H1 (cell line): ENCODE results near the gene CD58. TPM values are rescaled to one million over a fixed set of nuclear protein-coding genes. Genes with fewer than 3 reads are reported as not detected.

ENCODE experiments used
- CTCF ChIA-PET: fragments of 300-600 bp; sonication (Branson Sonifier 250); formaldehyde crosslinking; loops from one replicate; lab custom pipeline; 2021; ENCODE audit not compliant: partially characterized antibody; lab: Charles Lee
- POLR2A ChIA-PET: fragments of 300-600 bp; sonication (Branson Sonifier 250); formaldehyde crosslinking; loops from one replicate; lab custom pipeline; 2021; ENCODE audit warnings: inconsistent platforms; ENCODE audit not compliant: partially characterized antibody; lab: Charles Lee
- DNase-seq, 2 experiments: peaks; one replicate each; pipeline versions ENCODE4 v3.0.0 to v3.0.0-alpha.2; 2010 to 2022; ENCODE audit warnings: low spot score in 2 of 2, low read depth in 1 of 2, mixed read lengths in 1 of 2
- FAIRE-seq: peaks from 2 replicates; lab custom pipeline; 2011; peaks lifted over from hg19 to GRCh38; lab: Jason Lieb, UNC
- H2AFZ ChIP-seq: 2 replicates; pipeline ENCODE4 v1.8.1; 2012; ENCODE audit warnings: low read length, inconsistent platforms
- H2AK5ac ChIP-seq: 2 replicates; pipeline ENCODE4 v1.6.1; 2013; ENCODE audit warnings: low read depth, low read length
- H2BK120ac ChIP-seq: replicated peaks from 2 replicates; pipeline ENCODE3; 2013; ENCODE audit warnings: low read depth, low read length, inconsistent platforms
- H2BK12ac ChIP-seq: 2 replicates; pipeline ENCODE4 v1.6.1; 2013; ENCODE audit warnings: low read depth, low read length
- H2BK15ac ChIP-seq: 2 replicates; pipeline ENCODE4 v1.6.1; 2013; ENCODE audit warnings: low read length
- H2BK20ac ChIP-seq: 2 replicates; pipeline ENCODE4 v1.6.1; 2013; ENCODE audit warnings: low read length
- H2BK5ac ChIP-seq: 2 replicates; pipeline ENCODE4 v1.6.1; 2013; ENCODE audit warnings: low read depth, low read length
- H3K14ac ChIP-seq: 2 replicates; pipeline ENCODE4 v1.6.1; 2013; ENCODE audit warnings: inconsistent platforms; ENCODE audit not compliant: insufficient read length
- H3K18ac ChIP-seq: 2 replicates; pipeline ENCODE4 v1.6.1; 2013; ENCODE audit warnings: low read length; ENCODE audit errors: extremely low read depth
- H3K23ac ChIP-seq: 2 replicates; pipeline ENCODE4 v1.6.1; 2013; ENCODE audit warnings: inconsistent platforms; ENCODE audit not compliant: insufficient read length
- H3K23me2 ChIP-seq: 2 replicates; pipeline ENCODE4 v1.6.1; 2013; ENCODE audit warnings: low read depth, low read length
- H3K27ac ChIP-seq: 2 replicates; pipeline ENCODE4 v1.6.1; 2011; ENCODE audit warnings: low read depth, low read length, inconsistent platforms
- H3K27me3 ChIP-seq, 4 experiments: replicated peaks in 1 of 4; 1 replicate in 1 of 4; 2 replicates in 3 of 4; pipeline versions ENCODE4 v1.6.1 to v1.8.1; 2011 to 2013; ENCODE audit warnings: low read length in 3 of 4, mild to moderate bottlenecking in 3 of 4, inconsistent platforms in 2 of 4, mixed read lengths in 2 of 4, moderate library complexity in 1 of 4; ENCODE audit not compliant: control insufficient read depth in 3 of 4, insufficient read depth in 3 of 4; ENCODE audit errors: extremely low read depth in 1 of 4
- H3K36me3 ChIP-seq, 4 experiments: 2 replicates each; pipeline versions ENCODE4 v1.6.1 to v1.8.1; 2011 to 2013; ENCODE audit warnings: mild to moderate bottlenecking in 4 of 4, low read length in 3 of 4, moderate library complexity in 2 of 4, control low read depth in 1 of 4, inconsistent platforms in 1 of 4; ENCODE audit not compliant: insufficient read depth in 4 of 4, control insufficient read depth in 2 of 4
- H3K4ac ChIP-seq: replicated peaks from 2 replicates; pipeline ENCODE3; 2013; ENCODE audit warnings: low read length, low read depth, mixed read lengths, inconsistent platforms; ENCODE audit not compliant: insufficient read length
- H3K4me1 ChIP-seq, 4 experiments: replicated peaks in 1 of 4; 1 replicate in 1 of 4; 2 replicates in 3 of 4; pipeline versions ENCODE4 v1.6.1 to v1.8.1; 2011 to 2013; ENCODE audit warnings: low read length in 3 of 4, inconsistent platforms in 2 of 4, mixed read lengths in 1 of 4; ENCODE audit not compliant: insufficient read depth in 4 of 4, control insufficient read depth in 3 of 4
- H3K4me2 ChIP-seq, 2 experiments: 2 replicates each; pipeline versions ENCODE4 v1.6.1 to v1.8.1; 2011 to 2013; ENCODE audit warnings: low read depth in 2 of 2, low read length in 2 of 2, control low read depth in 1 of 2, inconsistent platforms in 1 of 2, mild to moderate bottlenecking in 1 of 2; ENCODE audit not compliant: insufficient read depth in 1 of 2
- H3K4me3 ChIP-seq, 4 experiments: fragments of 200-600, 300-600 bp in 1 of 4; sonication (generic), shearing (Covaris generic), sonication (Bioruptor Twin) in 1 of 4; 2 replicates each; pipeline versions ENCODE4 v1.5.1 to v1.8.1; 2011 to 2016; ENCODE audit warnings: low read length in 4 of 4, low read depth in 3 of 4, control low read depth in 2 of 4, inconsistent platforms in 2 of 4, mild to moderate bottlenecking in 2 of 4, mixed read lengths in 1 of 4, moderate library complexity in 1 of 4; ENCODE audit not compliant: insufficient read depth in 2 of 4; ENCODE audit errors: extremely low read depth in 1 of 4
- H3K56ac ChIP-seq: replicated peaks from 2 replicates; pipeline ENCODE3; 2013; ENCODE audit warnings: low read depth, mild to moderate bottlenecking, mixed read lengths, low read length, inconsistent platforms; ENCODE audit not compliant: insufficient read length
- H3K79me1 ChIP-seq: 2 replicates; pipeline ENCODE4 v1.6.1; 2013; ENCODE audit warnings: low read depth, low read length, control low read depth
- H3K79me2 ChIP-seq, 2 experiments: 2 replicates each; pipeline versions ENCODE4 v1.6.1 to v1.8.1; 2012 to 2013; ENCODE audit warnings: low read length in 2 of 2, mild to moderate bottlenecking in 2 of 2, inconsistent platforms in 1 of 2; ENCODE audit not compliant: insufficient read depth in 2 of 2, control insufficient read depth in 1 of 2
- H3K9ac ChIP-seq, 4 experiments: replicated peaks in 1 of 4; 1 replicate in 1 of 4; 2 replicates in 3 of 4; pipeline versions ENCODE4 v1.6.1 to v1.8.1; 2011 to 2013; ENCODE audit warnings: low read depth in 3 of 4, low read length in 3 of 4, control low read depth in 2 of 4, mild to moderate bottlenecking in 2 of 4, moderate library complexity in 2 of 4, inconsistent platforms in 1 of 4; ENCODE audit errors: extremely low read depth in 1 of 4
- H3K9me3 ChIP-seq, 2 experiments: 2 replicates each; pipeline versions ENCODE4 v1.6.1 to v1.8.1; 2012 to 2013; ENCODE audit warnings: mild to moderate bottlenecking in 2 of 2, moderate library complexity in 2 of 2, control low read depth in 1 of 2, inconsistent platforms in 1 of 2, low read depth in 1 of 2, low read length in 1 of 2, mixed read lengths in 1 of 2; ENCODE audit not compliant: insufficient read depth in 2 of 2
- H4K20me1 ChIP-seq, 2 experiments: replicated peaks in 1 of 2; 2 replicates each; pipeline versions ENCODE3 to v1.8.1; 2011 to 2013; ENCODE audit warnings: inconsistent platforms in 2 of 2, low read length in 2 of 2, mild to moderate bottlenecking in 1 of 2; ENCODE audit not compliant: insufficient read depth in 2 of 2, control insufficient read depth in 1 of 2
- H4K5ac ChIP-seq: 2 replicates; pipeline ENCODE4 v1.6.1; 2013; ENCODE audit warnings: low read length, low read depth, mixed read lengths, inconsistent platforms; ENCODE audit not compliant: insufficient read length
- H4K8ac ChIP-seq: 2 replicates; pipeline ENCODE4 v1.8.0; 2013; ENCODE audit warnings: mild to moderate bottlenecking, moderate library complexity, low read length, inconsistent platforms; ENCODE audit not compliant: insufficient read depth; ENCODE audit errors: extremely low read depth
- H4K91ac ChIP-seq: replicated peaks from 2 replicates; pipeline ENCODE3; 2013; ENCODE audit warnings: low read length, mixed read lengths, inconsistent platforms; ENCODE audit not compliant: insufficient read length
- EGR1 ChIP-seq: IDR thresholded peaks from 2 replicates; pipeline ENCODE4 v1.6.1; 2011; ENCODE audit warnings: low read depth, low read length, borderline replicate concordance
- GABPA ChIP-seq: IDR thresholded peaks from 2 replicates; pipeline ENCODE4 v1.6.1; 2011; ENCODE audit warnings: mild to moderate bottlenecking, low read length, moderate library complexity, borderline replicate concordance; ENCODE audit not compliant: insufficient read depth
- GTF2F1 ChIP-seq: IDR thresholded peaks from 2 replicates; pipeline ENCODE4 v1.6.1; 2012; ENCODE audit warnings: low read depth, low read length, improper control_type of control experiment, borderline replicate concordance
- HDAC6 ChIP-seq: IDR thresholded peaks from one replicate; pipeline ENCODE4 v1.7.1; 2012; ENCODE audit warnings: low read depth, mild to moderate bottlenecking, inconsistent platforms, low read length, moderate library complexity
- JUN ChIP-seq: IDR thresholded peaks from 2 replicates; pipeline ENCODE4 v1.6.1; 2011; ENCODE audit warnings: low read depth, mild to moderate bottlenecking, improper control_type of control experiment, low read length
- MAFK ChIP-seq: IDR thresholded peaks from 2 replicates; pipeline ENCODE4 v1.6.1; 2012; ENCODE audit warnings: low read depth, mild to moderate bottlenecking, improper control_type of control experiment, low read length
- NANOG ChIP-seq: IDR thresholded peaks from 2 replicates; pipeline ENCODE4 v1.6.1; 2011; ENCODE audit warnings: low read length, low read depth, mild to moderate bottlenecking, inconsistent platforms; ENCODE audit not compliant: insufficient read depth, poor library complexity, severe bottlenecking
- SUZ12 ChIP-seq: fragments of 200-600 bp; sonication (generic); IDR thresholded peaks from 2 replicates; pipeline ENCODE4 v1.6.1; 2012; ENCODE audit warnings: mild to moderate bottlenecking, inconsistent platforms, low read length, moderate library complexity, mixed read lengths
- WGBS, 2 experiments: shearing (Covaris generic) in 1 of 2; methylation state at CpG; one replicate each; pipeline versions ENCODE4 v1.1.6 to v1.1.7; 2013 to 2015; ENCODE audit warnings: low lambda C conversion rate in 2 of 2, mixed read lengths in 2 of 2, inconsistent platforms in 1 of 2, low coverage in 1 of 2, missing lambda C conversion rate in 1 of 2; ENCODE audit not compliant: insufficient replicate concordance in 2 of 2, insufficient coverage in 1 of 2, insufficient read length in 1 of 2; ENCODE audit errors: extremely low coverage in 1 of 2, missing lambda C conversion rate in 1 of 2; 5-methylcytosine and 5-hydroxymethylcytosine counted together
- polyA plus RNA-seq, 7 experiments: library from polyadenylated mRNA; depleted of rRNA in 3 of 7; stranded (reverse) in 5 of 7; unstranded in 2 of 7; fragments of >200 nt in 5 of 7; fragments of 200-250 nt in 2 of 7; gene quantifications; 1 replicate in 5 of 7; 2 replicates in 1 of 7; 4 replicates in 1 of 7; pipeline versions ENCODE4 v1.2.1 to v1.2.3, GENCODE V29; 2011 to 2013; ENCODE audit warnings: missing spikeins in 2 of 7, mixed read lengths in 2 of 7
- total RNA-seq: library from RNA; stranded (reverse); fragmentation: NEBNext Ultra II Directional; extraction: Animal tissue kit (Norgen Biotek cat#: 25700); gene quantifications from 2 replicates; pipeline ENCODE4 v1.2.1, GENCODE V29; 2021

Gene CD58
- total and polyA plus RNA-seq, 2 of the 8 experiments (the other 6 are each of a cell fraction or from before 2014, with no cell fraction given), result 5.3 to 5.5 TPM

GRCh38 chr1:116544588-116545358 lies 26.1 kb downstream of the CD58 start:
- DNase-seq, result no peak
- no peaks in the 10 kb centered on the region for H3K36me3 ChIP-seq
- H2AK5ac ChIP-seq, result no peak overlapping the region

More at GRCh38 chr1:116544588-116545358, 26.1 kb downstream of the CD58 start:
- CTCF ChIA-PET, result interaction anchor here (1.1 kb wide), 1 partner anchor 194 kb away, joined by 3 read pairs; no protein-coding TSS in a partner anchor
- Histone ChIP-seq H2BK15ac (no peak overlapping the region), H4K20me1 (peaks cover 0 to 1% of the 10 kb centered on the region in 2 experiments), H4K8ac (no peak overlapping the region), H3K56ac (no peak overlapping the region), H3K27me3 (no peaks in the 10 kb centered on the region), H3K23me2 (no peaks in the 10 kb centered on the region), H3K4me2 (no peak overlapping the region), H3K4me1 (no peaks in the 10 kb centered on the region), H3K4ac (no peak overlapping the region), H3K9ac (no peak overlapping the region)
- no peak for TF ChIP-seq MAFK
- TF ChIP-seq GTF2F1, result no peak
- no peak for TF ChIP-seq NANOG
- no peak for TF ChIP-seq GABPA
- TF ChIP-seq SUZ12, result no peak
- no peak for TF ChIP-seq HDAC6
- no peak for TF ChIP-seq JUN
- TF ChIP-seq EGR1, result no peak
- TF ChIP-seq, all 59 proteins: peak for 0
- POLR2A ChIA-PET, result no interaction called here
- Histone ChIP-seq H4K5ac (no peak overlapping the region), H3K4me3 (no peak overlapping the region), H3K9me3 (no peaks in the 10 kb centered on the region), H3K23ac (no peak overlapping the region), H2AFZ (no peak overlapping the region), H3K18ac (no peak overlapping the region), H3K27ac (no peak overlapping the region), H2BK120ac (no peak overlapping the region), H3K79me2 (no peaks in the 10 kb centered on the region), H3K14ac (no peak overlapping the region), H2BK5ac (no peak overlapping the region), H2BK20ac (no peak overlapping the region), H2BK12ac (no peak overlapping the region), H4K91ac (no peak overlapping the region), H3K79me1 (no peaks in the 10 kb centered on the region)
- FAIRE-seq, result no peak
- WGBS, 2 experiments, result 84% methylated on average over 8 of the region's 8 CpGs; no CpG with 5 or more reads in 1 of the 2 experiments
